NCI-H524 (cell line): Measurements from ENCODE around the gene ZNF182.
"Not testable (repeated sequence)": the region's sequence is repeated elsewhere in the genome, so short reads cannot be mapped to it uniquely, and the experiment has no call there.

Experiments used
- DNase-seq, 2 experiments: peaks; one replicate each; lab custom pipeline; 2025; lab: John Stamatoyannopoulos, UW

ZNF182 gene

GRCh38 chrX:48001260-48001659 is 2.5 kb downstream of the ZNF182 start:
- DNase-seq: no peak

DNA sequence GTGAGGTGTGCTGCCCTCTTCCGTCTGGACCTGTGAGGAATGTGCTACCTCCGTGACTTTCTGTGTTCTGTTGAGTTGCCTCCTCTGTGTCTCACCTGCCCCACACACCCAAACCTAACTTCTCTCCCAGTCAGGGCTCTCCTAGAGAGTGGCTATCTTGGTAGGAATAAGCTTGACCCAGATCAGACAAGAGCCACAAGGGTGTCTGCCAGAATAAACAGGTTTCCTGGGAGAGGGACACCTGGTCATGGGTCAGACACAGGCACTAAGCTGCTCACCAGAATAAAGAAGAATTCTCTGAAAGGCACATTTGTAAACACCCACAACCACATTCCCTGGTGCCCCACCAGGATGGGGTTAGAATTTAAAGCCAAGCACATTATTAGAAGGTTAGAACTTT is 11.1 kb downstream of the ZNF182 start:
- DNase-seq: no peak

DNA sequence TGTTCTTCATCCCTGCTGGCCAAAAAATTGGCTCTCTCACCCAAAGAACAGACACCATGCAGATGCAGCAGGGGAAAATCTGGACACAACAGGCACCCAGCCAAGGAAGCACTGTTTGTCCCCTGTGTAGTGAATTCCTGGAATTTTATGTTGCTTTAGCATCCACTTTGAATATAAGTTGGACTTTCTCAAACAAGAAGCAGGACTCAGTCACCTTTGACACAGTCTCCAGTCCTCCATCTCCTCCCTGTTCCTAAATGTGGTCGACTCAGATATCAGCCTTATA is 11.8 kb downstream of the ZNF182 start:
- DNase-seq: no peak

DNA sequence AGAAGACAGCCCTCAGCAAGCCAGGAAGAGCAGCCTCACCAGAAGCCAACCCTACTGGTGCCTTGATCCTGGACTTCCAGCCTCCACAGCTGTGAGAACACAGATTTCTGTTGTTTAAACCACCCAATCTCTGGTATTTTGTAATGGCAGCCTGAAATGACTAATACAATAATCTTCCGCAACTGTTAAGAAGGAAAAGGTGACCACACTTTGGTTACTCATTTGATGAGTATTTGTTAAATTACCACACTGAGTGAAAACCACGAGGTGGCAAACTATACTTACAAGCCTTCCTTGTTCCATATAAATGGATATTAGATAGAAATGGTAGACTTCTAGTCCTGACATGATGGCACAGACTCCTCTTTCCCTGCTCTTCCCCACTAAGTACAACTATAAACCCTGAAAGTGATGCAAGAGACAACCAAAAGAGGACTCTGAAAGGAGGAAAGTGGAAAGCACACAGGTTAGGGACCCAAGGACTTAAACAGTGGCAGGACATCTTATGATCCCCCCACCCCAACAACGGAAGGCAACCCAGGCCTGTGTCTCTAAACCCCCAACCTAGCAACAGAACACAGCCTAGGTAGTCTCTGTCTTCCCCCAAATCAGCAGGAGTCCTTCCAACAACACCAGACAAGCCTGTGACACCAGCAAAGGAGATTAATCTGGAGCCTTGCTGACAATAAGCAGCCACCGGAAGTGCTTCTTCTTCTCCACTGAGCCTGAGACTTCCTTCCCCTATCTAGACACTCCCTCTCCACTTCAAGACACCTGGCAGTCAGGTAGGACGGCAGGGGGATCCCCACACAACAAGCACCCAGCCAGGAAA is 12.3 kb downstream of the ZNF182 start:
- DNase-seq: no peak

GRCh38 chrX:47976254-47977151 is 27.3 kb downstream of the ZNF182 start:
- DNase-seq: no peak

- DNase-seq: no peak
These were observed 30.6 kb downstream of the ZNF182 start for GRCh38 chrX:47973235-47973634.

DNA sequence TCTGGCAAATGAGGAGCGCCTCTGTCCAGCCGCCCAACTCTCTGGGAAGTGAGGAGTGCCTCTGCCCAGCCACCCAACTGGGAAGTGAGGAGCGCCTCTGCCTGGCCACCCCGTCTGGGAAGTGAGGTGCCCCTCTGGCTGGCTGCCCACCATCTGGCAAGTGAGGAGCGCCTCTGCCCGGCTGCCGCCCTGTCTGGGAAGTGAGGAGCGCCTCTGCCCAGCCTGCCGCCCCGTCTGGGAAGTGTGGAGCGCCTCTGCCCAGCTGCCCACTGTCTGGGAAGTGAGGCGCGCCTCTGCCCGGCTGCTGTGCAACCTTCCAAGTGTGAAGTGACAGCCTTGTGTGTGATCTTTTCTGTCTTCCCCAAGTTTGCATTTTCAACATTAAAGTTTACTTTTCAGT is 38.3 kb downstream of the ZNF182 start:
- DNase-seq: not testable (repeated sequence)

DNA sequence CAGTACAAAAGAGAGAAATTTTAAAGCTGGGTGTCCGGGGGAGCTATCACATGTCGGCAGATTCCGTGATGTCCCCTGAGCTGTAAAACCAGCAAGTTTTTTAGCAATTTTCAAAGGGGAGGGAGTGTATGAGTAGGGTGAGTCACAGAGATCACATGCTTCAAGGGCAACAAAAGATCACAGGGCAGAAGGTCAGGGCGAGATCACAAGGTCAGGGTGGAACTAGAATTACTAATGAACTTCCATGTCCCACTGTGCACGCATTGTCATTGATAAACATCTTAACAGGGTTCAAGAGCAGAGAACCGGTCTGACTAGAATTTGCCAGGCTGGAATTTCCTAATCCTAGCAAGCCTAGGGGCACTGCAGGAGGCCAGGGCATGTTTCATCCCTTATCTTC is 42.0 kb downstream of the ZNF182 start:
- DNase-seq: not testable (repeated sequence)

DNA sequence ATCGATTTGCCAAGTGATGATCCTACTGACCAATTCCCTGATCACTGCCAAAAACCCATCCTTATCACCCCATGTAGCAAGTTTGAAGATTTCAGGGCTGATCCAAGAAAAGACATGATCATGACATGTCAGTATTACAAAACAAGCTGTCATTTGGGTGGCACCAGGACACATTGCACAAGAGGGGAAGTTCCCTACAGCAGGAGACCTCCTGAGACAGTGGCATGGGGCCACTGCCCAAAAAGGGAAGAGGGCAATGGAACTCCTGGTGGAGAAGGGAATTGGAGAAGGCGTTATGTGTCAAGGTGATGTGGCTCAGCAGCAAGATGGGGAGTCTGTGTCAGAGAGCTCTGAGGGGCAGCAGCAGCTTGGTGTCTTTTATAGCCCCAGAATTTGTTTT is 43.4 kb downstream of the ZNF182 start:
- DNase-seq: no peak

GRCh38 chrX:47958761-47959342 is 44.9 kb downstream of the ZNF182 start:
- DNase-seq: peak in 1 of 2 experiments; percentile 1

DNA sequence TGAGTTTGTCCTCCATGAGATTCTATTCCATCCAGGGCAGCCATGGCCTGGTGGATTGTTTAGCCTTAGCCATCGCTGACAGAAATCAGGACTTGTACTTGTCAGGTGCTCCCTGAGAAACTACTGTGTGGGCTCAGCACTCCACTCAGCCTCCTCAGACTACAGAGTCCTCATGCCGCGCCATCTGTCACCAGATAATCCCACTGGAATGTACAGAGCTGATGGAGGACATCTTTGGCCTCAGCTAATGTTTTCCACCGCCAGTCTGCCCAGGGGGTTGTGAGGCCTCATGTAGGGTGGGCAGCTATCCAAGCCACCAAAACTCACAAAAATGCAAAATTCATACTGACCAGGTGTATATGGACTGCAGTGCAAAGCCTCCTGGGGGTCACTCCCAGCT is 45.6 kb downstream of the ZNF182 start:
- DNase-seq: peak; percentile 73 to 82

DNA sequence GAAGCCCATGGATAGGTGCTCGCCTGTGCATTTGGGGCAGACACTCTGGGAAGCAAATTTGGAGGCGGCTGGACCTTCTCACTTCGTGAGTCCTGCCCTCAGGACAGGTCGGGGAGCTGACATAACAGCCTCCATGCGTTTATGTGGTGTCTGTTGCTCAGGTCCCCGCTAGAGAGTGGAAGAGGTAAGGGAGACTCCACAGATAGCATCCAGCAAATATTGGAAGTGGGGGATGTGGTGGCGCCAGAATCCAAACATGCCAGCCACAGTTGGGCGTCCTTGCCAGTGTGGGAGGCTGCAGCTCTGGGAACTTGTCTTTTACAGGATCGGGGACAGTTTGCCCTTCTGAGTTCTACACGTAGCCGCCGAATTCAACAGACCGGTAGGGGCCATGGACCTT is 47.8 kb downstream of the ZNF182 start:
- DNase-seq: no peak

- DNase-seq: not testable (repeated sequence)
These were observed 48.5 kb downstream of the ZNF182 start for GRCh38 chrX:47955295-47955694.

GRCh38 chrX:47941423-47941822 is 62.4 kb downstream of the ZNF182 start:
- DNase-seq: no peak

DNA sequence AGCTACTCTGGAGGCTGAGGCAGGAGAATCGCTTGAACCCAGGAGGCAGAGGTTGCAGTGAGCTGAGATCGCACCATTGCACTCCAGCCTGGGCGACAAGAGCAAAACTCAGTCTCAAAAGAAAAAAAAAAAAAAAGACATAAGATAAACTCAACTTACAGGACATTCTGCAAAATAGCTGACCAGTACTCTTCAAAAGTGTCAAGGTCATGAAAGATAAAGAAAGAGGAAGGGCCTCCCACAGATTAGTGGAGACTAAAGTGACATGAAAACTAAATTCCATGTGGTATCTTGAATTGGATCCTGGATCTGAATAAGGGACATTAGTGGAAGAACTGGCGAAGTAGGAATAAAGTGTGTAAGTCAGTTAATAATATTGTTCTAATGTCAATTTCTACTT is 63.3 kb downstream of the ZNF182 start:
- DNase-seq: no peak

GRCh38 chrX:47936940-47937317 is 66.9 kb downstream of the ZNF182 start:
- DNase-seq: no peak

- no peak for DNase-seq
These were observed 67.4 kb downstream of the ZNF182 start for GRCh38 chrX:47936224-47936939.

DNA sequence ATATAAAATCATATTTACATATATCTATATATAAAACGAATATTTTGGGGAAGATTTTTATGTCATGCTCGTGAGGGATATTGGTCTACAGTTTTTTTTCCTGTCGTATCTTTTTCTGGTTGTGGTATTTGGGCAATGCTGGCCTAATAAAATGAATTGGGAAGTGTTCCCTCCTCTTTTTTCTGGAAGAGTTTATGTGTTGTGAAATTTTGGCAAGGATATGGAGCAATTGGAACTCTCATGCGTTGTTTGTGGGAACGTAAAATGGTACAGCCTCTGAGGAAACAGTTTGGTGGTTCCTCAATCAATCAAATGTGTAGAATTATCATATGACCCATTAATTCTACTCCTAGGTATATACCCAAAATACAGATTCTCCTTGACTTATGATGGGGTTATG is 69.8 kb downstream of the ZNF182 start:
- DNase-seq: no peak

GRCh38 chrX:47931970-47932369 is 71.8 kb downstream of the ZNF182 start:
- not testable (repeated sequence) for DNase-seq

GRCh38 chrX:47927212-47927611 is 76.6 kb downstream of the ZNF182 start:
- DNase-seq: no peak
